ENCODE data around the gene NDOR1.

DNA sequence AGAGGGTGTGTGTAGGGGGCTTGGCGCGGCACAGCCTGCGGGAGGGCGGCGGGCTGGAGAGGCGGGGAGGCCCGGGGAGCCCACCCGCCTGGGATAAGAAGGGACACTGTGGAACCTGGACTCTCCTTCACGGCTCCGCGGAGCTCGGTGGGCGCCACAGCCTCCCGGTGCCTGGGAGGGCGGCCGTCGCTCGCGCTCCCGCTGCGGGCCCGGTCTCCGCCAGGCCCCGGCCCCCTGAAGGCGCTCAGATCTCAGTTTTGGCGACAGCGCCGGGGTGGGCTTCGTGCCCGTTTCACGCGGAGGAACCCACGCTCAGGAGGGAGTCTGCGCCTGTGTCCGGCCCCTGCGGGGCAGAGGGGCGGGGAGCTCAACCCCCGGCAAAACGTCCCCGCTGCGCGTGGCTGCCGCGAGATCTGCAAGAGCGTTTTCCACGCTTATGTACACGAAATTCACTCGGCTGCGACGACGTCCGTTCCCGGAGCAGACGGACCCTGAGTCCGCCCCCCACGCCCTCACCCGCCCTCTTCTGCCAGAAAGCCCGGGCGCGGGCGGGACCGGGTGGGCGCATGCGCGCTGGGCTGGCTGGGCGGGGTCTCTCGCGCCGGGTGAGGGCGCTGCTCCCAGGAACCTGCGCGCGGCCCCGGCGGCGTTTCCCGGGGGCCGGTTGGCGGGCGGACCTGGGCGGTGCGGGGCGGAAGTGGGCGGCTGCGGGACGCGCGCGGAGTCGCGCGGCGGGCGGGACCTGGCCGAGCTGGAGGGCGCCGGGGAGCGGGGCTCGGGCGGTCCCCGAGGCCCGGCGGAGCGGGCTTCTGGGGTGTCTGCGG is 49.3 kb downstream of the NDOR1 start, which contains the start of gene NELFB:
- TF ChIP-seq, protein P1, sequence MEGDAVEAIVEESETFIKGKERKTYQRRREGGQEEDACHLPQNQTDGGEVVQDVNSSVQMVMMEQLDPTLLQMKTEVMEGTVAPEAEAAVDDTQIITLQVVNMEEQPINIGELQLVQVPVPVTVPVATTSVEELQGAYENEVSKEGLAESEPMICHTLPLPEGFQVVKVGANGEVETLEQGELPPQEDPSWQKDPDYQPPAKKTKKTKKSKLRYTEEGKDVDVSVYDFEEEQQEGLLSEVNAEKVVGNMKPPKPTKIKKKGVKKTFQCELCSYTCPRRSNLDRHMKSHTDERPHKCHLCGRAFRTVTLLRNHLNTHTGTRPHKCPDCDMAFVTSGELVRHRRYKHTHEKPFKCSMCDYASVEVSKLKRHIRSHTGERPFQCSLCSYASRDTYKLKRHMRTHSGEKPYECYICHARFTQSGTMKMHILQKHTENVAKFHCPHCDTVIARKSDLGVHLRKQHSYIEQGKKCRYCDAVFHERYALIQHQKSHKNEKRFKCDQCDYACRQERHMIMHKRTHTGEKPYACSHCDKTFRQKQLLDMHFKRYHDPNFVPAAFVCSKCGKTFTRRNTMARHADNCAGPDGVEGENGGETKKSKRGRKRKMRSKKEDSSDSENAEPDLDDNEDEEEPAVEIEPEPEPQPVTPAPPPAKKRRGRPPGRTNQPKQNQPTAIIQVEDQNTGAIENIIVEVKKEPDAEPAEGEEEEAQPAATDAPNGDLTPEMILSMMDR (IDR thresholded peaks at IDR 0.05; ENCODE audit: insufficient read depth, low read length, poor library complexity, severe bottlenecking) = no peak
- TF ChIP-seq EZH2phosphoT487 (conservative IDR thresholded peaks at IDR 0.05; ENCODE audit: low read length) = no peak

Measured in SU-DHL-6 (cell line).